ENCODE data around the gene EMB.
"Not testable (repeated sequence)": the region's sequence is repeated elsewhere in the genome, so short reads cannot be mapped to it uniquely, and the experiment has no call there.

- not testable (repeated sequence) for TF ChIP-seq POLR2AphosphoS5 (IDR thresholded peaks at IDR 0.05; ENCODE audit: borderline replicate concordance, low read depth, low read length); EZH2 (IDR thresholded peaks at IDR 0.05)
These were observed 76.4 kb downstream of the EMB start for GRCh38 chr5:50364535-50365309.

Data from SK-N-MC (cell line).